Endothelial cell of umbilical vein (primary cell): ENCODE measurements around the gene ITPRIP. TPM values are rescaled to one million over a fixed set of nuclear protein-coding genes. Genes with fewer than 3 reads are reported as not detected.

Experiments
- BruUV-seq: library from RNA; stranded (reverse); fragments of 400-500 nt; replicated peaks from 2 replicates; lab custom pipeline; 2021; lab: Mats Ljungman, UMichigan
- CTCF ChIA-PET: fragments of 300-600, 350-600 bp; sonication (Branson Sonifier 250); formaldehyde crosslinking; loops from one replicate; lab custom pipeline; 2021; ENCODE audit warnings: antibody characterized with exemption, inconsistent platforms; lab: Charles Lee
- POLR2A ChIA-PET: fragments of 300-600, 350-600 bp; sonication (Branson Sonifier 250); formaldehyde crosslinking; loops from one replicate; lab custom pipeline; 2021; ENCODE audit warnings: antibody characterized with exemption, inconsistent platforms; lab: Charles Lee
- DNase-seq: peaks from one replicate; pipeline ENCODE4 v3.0.0-alpha.2; 2011; ENCODE audit warnings: low read depth, low spot score
- FAIRE-seq: peaks from 2 replicates; lab custom pipeline; 2011; peaks lifted over from hg19 to GRCh38; lab: Jason Lieb, UNC
- H2AFZ ChIP-seq: 2 replicates; pipeline ENCODE4 v1.6.0; 2012; ENCODE audit warnings: low read depth, low read length, control low read depth, inconsistent platforms
- H3K27ac ChIP-seq: 2 replicates; pipeline ENCODE4 v1.5.1; 2011; ENCODE audit warnings: low read depth, mild to moderate bottlenecking, control low read depth, low read length, moderate library complexity; ENCODE audit not compliant: insufficient read depth
- H3K27me3 ChIP-seq, 2 experiments: 2 replicates each; pipeline versions ENCODE4 v1.6.0 to v1.6.1; 2011; ENCODE audit warnings: low read length in 2 of 2, mixed read lengths in 1 of 2; ENCODE audit not compliant: control insufficient read depth in 2 of 2, insufficient read depth in 2 of 2
- H3K36me3 ChIP-seq, 2 experiments: 2 replicates in 1 of 2; 3 replicates in 1 of 2; pipeline ENCODE4 v1.5.1; 2011; ENCODE audit warnings: low read length in 2 of 2, mild to moderate bottlenecking in 1 of 2, moderate library complexity in 1 of 2; ENCODE audit not compliant: control insufficient read depth in 2 of 2, insufficient read depth in 2 of 2; ENCODE audit errors: extremely low read depth in 1 of 2
- H3K4me1 ChIP-seq: 3 replicates; pipeline ENCODE4 v1.5.1; 2011; ENCODE audit warnings: mild to moderate bottlenecking, low read length; ENCODE audit not compliant: control insufficient read depth, insufficient read depth; ENCODE audit errors: extremely low read depth
- H3K4me2 ChIP-seq: 2 replicates; pipeline ENCODE4 v1.6.1; 2011; ENCODE audit warnings: low read length, control low read depth, mixed read lengths; ENCODE audit not compliant: insufficient read depth
- H3K4me3 ChIP-seq, 3 experiments: fragments of 200-600 bp in 1 of 3; sonication (generic), shearing (Covaris generic) in 1 of 3; replicated peaks in 1 of 3; 2 replicates each; pipeline ENCODE4 v1.5.1; 2011 to 2016; ENCODE audit warnings: control low read depth in 3 of 3, low read length in 3 of 3, mild to moderate bottlenecking in 2 of 3, inconsistent platforms in 1 of 3, low read depth in 1 of 3, moderate library complexity in 1 of 3; ENCODE audit not compliant: insufficient read depth in 1 of 3
- H3K79me2 ChIP-seq: 2 replicates; pipeline ENCODE4 v1.6.0; 2012; ENCODE audit warnings: low read length, inconsistent platforms; ENCODE audit not compliant: control insufficient read depth, insufficient read depth
- H3K9ac ChIP-seq: replicated peaks from 2 replicates; pipeline ENCODE3; 2011; ENCODE audit warnings: low read length, control low read depth; ENCODE audit not compliant: insufficient read depth; ENCODE audit errors: extremely low read depth
- H3K9me1 ChIP-seq: replicated peaks from 3 replicates; pipeline ENCODE4 v1.6.0; 2011; ENCODE audit warnings: mild to moderate bottlenecking, low read length; ENCODE audit not compliant: control insufficient read depth, insufficient read depth; ENCODE audit errors: extremely low read depth
- H3K9me3 ChIP-seq: replicated peaks from 2 replicates; pipeline ENCODE4 v1.5.1; 2012; ENCODE audit warnings: low read length, inconsistent platforms; ENCODE audit not compliant: control insufficient read depth, insufficient read depth
- H4K20me1 ChIP-seq: replicated peaks from 2 replicates; pipeline ENCODE3; 2011; ENCODE audit warnings: mild to moderate bottlenecking, low read length; ENCODE audit not compliant: control insufficient read depth, insufficient read depth; ENCODE audit errors: extremely low read depth
- CTCF ChIP-seq, 2 donors: IDR thresholded peaks; 1 replicate in 1 of 2; 2 replicates in 1 of 2; pipeline ENCODE4 v1.5.1; 2011; ENCODE audit warnings: low read length in 2 of 2, mild to moderate bottlenecking in 2 of 2, moderate library complexity in 2 of 2, control low read depth in 1 of 2, inconsistent platforms in 1 of 2, low read depth in 1 of 2; ENCODE audit not compliant: insufficient read depth in 1 of 2; ENCODE audit errors: extremely low read depth in 1 of 2
- EZH2 ChIP-seq: IDR thresholded peaks from 2 replicates; pipeline ENCODE4 v1.6.1; 2012; ENCODE audit warnings: borderline replicate concordance, low read depth, mild to moderate bottlenecking, moderate library complexity, low read length, inconsistent platforms; ENCODE audit not compliant: severe bottlenecking
- FOS ChIP-seq: IDR thresholded peaks from 2 replicates; pipeline ENCODE4 v1.6.1; 2011; ENCODE audit warnings: mild to moderate bottlenecking, low read length, moderate library complexity, borderline replicate concordance; ENCODE audit not compliant: insufficient read depth
- JUN ChIP-seq: IDR thresholded peaks from 2 replicates; pipeline ENCODE4 v1.6.1; 2011; ENCODE audit warnings: borderline replicate concordance, low read depth; ENCODE audit not compliant: insufficient read length, insufficient read depth
- MYC ChIP-seq: IDR thresholded peaks from one replicate; pipeline ENCODE4 v1.6.1; 2011; ENCODE audit warnings: mild to moderate bottlenecking, low read depth, low read length
- POLR2AphosphoS5 ChIP-seq: IDR thresholded peaks from 2 replicates; pipeline ENCODE4 v1.6.1; 2012; ENCODE audit warnings: low read depth, mild to moderate bottlenecking, control low read depth, low read length, moderate library complexity; ENCODE audit not compliant: insufficient read depth
- dilution Hi-C: fragments of 300-500 bp; cut with MboI; formaldehyde crosslinking; loops from one replicate; pipeline ENCODE4 v1.15.0; 2019; ENCODE audit warnings: low sequenced_read_pairs; ENCODE audit not compliant: extremely low pct_ligation_motif_present
- intact Hi-C: fragments of 100-400 bp; cut with micrococcal nuclease; formaldehyde crosslinking; loops from one replicate; pipeline ENCODE4 v1.10.0; 2022
- polyA plus RNA-seq, 4 experiments: library from polyadenylated mRNA; depleted of rRNA in 3 of 4; stranded (reverse) in 3 of 4; unstranded in 1 of 4; fragments of >200 nt; gene quantifications; 2 replicates each; pipeline versions ENCODE4 v1.2.1 to v1.2.3, GENCODE V29; 2011 to 2012; ENCODE audit warnings: missing spikeins in 1 of 4
- total RNA-seq: library from RNA; stranded (reverse); gene quantifications from 2 replicates; pipeline ENCODE4 v1.2.3, GENCODE V29; 2021

ITPRIP gene
- total and polyA plus RNA-seq, 2 donors (not counting 3 experiments of a cell fraction or from before 2014, with no cell fraction given) = 31.4 to 33.2 TPM

DNA sequence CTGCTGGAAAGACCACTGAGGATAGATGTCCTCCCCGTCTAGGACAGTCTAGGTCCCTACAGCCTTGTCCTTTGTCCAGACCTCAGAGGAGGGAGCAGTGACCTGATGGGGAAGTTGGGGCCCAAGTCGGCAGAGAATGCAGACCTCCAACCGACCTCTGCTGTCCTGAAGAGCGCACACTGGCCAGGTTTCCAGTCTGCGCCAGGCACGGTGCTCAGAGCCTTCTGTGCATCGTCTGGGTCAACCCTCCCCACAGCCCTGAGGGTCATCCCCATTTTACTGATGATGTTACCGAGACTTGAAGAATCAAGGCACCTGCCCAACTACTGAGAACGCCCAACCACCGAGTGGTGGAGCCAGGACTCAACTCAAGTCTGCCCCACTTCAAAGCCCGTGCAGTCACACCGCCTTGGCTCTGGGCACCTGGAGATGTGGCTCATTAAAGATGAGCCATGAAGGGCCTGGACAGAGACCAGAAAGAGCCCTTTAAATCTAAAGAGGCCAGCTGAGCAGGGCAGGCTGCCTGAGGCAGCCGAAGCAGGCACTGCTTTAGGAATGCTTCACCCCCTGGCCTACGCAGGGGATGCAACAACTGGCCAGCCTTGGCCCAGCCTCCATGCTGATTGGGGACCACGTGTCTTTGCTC, 4.4 kb downstream of the ITPRIP start:
- Histone ChIP-seq H3K79me2 (peaks cover 83% of the 10 kb centered on the region), H3K4me3 (no peak overlapping the region), H3K27ac (no peak overlapping the region), H4K20me1 (no peaks in the 10 kb centered on the region), H3K9me3 (no peaks in the 10 kb centered on the region), H3K9me1 (no peaks in the 10 kb centered on the region), H3K4me1 (peaks cover 65% of the 10 kb centered on the region), H3K36me3 (peaks cover 2 to 7% of the 10 kb centered on the region in 2 experiments), H3K4me2 (no peak overlapping the region), H2AFZ (no peak overlapping the region), H3K27me3 (no peaks in the 10 kb centered on the region), H3K9ac (no peak overlapping the region)
- DNase-seq = no peak
- no TSS peak for BruUV-seq
- intact Hi-C loops (loop anchor here (10.0 kb wide), 2 partner anchors 289 to 429 kb away; no protein-coding TSS in a partner anchor), dilution Hi-C loops (no loop called here)
- FAIRE-seq = no peak
- TF ChIP-seq MYC (no peak), CTCF (IDR thresholded peaks at IDR 0.05; ENCODE audit: extremely low read depth in 1 of 2, insufficient read depth in 1 of 2, low read depth in 1 of 2, low read length in 2 of 2) (no peak), FOS (no peak), EZH2 (no peak), JUN (no peak), POLR2AphosphoS5 (no peak)
- ChIA-PET CTCF (interaction anchor here (2.0 to 3.7 kb wide), 2 partner anchors 12 to 28 kb away, joined by 4 to 21 read pairs; no protein-coding TSS in a partner anchor), POLR2A (no interaction called here)
